Hematopoietic multipotent progenitor cell treated with erythropoietin and hydrocortisone succinate and interleukin-3 and kit ligand, for 4 days (in vitro differentiated cells): ENCODE results near the gene C16orf92.

Source experiments
- DNase-seq: peaks from one replicate; pipeline ENCODE4 v3.0.0-alpha.2; 2015

C16orf92 gene

GRCh38 chr16:30063278-30063892, 40.4 kb downstream of the C16orf92 start:
- no peak for DNase-seq

DNA sequence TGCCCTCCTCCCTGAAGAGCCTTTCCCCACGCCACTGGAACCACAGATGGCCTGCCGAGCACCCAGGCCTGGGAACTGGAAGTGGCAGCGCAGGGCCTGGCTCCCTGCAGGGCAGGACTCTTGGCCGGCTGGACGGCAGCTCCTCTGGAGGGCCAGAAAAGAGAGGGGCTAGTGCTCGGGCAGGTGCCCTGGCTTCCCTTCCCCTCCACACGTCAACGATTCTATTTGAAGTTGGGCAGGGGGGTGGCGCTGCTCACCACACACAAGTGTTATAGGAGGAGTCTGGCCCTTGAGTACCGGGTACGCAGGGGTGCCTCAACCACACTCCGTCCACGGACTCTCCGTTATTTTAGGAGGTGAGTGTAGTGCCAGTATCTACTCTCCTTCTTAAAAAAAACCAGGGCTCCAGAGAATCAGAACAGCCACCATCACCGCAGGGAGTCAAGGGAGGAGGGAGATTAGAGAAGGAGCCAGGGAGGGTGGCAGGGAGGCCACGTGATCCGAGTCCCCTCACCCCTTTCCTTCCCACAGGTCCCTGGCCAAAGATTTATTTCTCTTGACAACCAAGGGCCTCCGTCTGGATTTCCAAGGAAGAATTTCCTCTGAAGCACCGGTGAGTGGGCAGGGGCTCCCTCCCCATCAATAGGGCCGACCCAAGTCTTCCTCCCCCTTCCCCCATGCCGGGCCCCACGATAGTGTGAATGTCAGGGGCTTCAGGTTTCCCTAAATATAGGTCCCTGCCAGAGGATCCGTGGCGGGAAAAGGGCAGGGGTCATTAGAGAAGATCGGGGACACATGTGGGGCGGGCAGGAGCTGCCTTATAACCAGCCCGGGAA, 41.1 kb downstream of the C16orf92 start:
- peak; percentile 92 for DNase-seq

- no peak for DNase-seq
These were observed 41.7 kb downstream of the C16orf92 start for GRCh38 chr16:30064729-30065101.

DNA sequence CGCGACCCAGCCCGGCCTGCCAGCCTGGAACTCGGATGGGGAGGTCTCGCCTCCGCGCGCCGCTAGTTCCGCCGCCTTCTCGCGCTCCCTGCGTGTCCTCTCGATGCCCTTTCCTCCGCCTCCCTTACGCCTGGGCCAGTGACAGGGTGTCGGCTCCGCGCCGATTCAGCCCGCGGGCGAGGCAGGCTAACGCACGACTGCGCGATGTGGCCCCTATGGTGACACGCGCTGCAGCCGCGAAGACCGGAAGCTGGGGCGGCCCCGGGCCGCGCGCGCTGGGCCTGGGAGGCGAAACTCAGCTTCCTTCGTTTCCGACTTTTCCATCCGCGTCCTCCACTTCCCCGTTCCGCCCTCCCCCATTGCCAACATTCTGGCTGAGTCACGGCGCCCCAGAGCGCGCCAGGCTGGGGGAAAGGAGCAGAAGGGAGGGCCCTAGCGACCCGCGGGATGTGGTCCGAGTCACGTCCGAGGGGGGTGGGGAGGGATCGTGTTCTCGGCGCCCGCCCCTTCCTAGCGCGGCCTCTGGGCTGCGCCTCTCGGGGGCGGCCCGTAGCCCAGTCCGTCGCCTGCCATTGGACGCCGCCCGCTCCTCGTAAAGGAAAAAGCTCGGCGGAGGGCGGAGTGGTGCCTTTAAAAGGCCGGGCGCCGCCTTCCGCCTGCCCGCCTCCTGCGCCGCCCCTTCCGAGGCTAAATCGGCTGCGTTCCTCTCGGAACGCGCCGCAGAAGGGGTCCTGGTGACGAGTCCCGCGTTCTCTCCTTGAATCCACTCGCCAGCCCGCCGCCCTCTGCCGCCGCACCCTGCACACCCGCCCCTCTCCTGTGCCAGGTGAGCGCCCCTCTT, 42.3 kb downstream of the C16orf92 start, which contains the start of gene ALDOA:
Gene ALDOA, plus strand, starts transcription at position 659 of the 841 bp plus-strand sequence. CDS start 1,138 bp downstream, outside the sequence.
- DNase-seq, result peak; percentile 99

DNA sequence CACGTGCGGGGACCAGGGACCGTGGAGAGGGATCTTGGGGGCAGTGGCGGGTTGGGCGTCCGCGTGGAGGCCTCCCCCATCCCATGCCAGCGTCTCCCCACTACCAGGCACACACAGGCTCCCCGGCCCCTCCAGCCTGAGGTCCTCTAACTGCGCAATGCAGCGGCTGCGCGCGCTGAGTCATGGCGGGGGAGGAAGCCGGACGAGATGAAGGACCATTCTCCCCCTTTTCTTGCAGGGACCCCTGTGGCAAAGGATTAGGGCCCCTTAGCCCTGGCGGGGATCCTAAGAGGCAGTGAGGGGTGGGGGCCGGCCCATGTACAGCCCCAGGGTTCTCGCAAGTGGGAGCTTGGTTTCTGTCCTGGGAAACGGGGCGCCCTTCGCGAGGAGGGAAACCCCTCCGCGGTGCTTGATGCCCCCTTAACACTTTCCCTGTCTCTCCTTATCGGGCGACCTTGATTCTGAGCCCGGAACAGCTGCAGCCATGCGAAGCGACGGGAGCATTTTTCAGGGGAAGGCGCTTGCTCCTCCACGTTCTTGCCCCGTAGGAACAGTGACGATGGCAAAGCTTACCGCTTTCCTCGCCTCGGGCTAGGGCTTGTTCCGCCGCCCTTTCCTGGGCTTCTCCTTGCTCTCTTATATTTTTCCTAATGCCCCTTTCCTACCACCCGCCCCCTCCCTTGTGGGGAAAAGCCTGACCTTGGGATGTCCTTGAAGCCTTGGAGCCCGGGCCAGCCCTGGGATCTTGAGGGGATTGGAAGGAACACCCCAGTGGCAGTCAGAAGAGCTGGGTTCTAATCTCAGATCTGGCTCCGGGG, 43.2 kb downstream of the C16orf92 start:
- DNase-seq, result peak; percentile 71

DNA sequence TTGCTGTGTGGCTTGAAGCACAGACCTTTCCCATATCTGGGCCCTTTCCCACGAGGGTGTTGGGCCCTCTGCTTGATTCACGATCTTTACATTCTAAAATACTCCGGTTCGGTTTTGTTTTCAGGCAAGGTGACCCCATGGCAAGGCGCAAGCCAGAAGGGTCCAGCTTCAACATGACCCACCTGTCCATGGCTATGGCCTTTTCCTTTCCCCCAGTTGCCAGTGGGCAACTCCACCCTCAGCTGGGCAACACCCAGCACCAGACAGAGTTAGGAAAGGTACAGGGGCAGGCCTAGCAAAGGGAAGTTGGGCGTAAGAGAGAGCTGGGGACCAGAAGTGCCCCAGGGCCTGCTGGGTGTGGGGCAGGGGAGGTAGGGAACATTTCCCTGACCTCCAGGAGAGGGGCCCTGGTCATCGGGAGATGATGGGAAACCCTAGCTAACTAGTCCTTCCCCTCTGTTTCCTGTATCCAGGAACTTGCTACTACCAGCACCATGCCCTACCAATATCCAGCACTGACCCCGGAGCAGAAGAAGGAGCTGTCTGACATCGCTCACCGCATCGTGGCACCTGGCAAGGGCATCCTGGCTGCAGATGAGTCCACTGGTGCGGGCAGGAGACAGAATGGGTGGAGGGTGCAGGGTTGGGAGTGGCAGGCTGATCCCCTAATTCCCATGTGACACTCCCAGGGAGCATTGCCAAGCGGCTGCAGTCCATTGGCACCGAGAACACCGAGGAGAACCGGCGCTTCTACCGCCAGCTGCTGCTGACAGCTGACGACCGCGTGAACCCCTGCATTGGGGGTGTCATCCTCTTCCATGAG, 44.0 kb downstream of the C16orf92 start:
- peak; percentile 46 for DNase-seq

- DNase-seq, result no peak
These were observed 44.6 kb downstream of the C16orf92 start for GRCh38 chr16:30067584-30067916.

GRCh38 chr16:30068333-30068732, 45.3 kb downstream of the C16orf92 start:
- DNase-seq, result no peak

DNA sequence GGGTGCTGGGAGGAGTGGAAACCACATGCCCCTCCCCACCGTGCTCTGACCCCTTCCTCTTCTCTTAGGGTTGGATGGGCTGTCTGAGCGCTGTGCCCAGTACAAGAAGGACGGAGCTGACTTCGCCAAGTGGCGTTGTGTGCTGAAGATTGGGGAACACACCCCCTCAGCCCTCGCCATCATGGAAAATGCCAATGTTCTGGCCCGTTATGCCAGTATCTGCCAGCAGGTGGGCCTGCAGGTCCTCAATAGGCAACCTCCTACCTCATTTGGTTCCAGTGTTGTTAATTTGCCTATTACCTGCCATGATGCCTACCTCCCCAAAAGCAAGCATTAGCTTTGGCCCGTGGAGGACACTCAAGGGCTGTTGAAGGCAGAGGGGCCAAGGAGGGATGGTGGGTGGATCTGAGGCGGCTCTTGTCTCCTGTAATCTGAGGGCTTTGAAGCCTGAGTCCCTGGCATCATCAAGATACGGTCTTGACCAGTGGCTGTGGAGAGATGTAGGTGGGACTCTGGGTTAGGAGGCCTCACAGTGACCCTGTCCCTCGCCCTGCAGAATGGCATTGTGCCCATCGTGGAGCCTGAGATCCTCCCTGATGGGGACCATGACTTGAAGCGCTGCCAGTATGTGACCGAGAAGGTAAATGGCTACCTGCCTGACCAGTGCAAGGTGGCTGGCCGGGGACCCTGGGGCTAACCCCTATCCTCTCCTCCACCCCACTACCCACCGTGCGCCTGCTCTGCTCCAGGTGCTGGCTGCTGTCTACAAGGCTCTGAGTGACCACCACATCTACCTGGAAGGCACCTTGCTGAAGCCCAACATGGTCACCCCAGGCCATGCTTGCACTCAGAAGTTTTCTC, 46.0 kb downstream of the C16orf92 start:
- DNase-seq, result peak; percentile 79

DNA sequence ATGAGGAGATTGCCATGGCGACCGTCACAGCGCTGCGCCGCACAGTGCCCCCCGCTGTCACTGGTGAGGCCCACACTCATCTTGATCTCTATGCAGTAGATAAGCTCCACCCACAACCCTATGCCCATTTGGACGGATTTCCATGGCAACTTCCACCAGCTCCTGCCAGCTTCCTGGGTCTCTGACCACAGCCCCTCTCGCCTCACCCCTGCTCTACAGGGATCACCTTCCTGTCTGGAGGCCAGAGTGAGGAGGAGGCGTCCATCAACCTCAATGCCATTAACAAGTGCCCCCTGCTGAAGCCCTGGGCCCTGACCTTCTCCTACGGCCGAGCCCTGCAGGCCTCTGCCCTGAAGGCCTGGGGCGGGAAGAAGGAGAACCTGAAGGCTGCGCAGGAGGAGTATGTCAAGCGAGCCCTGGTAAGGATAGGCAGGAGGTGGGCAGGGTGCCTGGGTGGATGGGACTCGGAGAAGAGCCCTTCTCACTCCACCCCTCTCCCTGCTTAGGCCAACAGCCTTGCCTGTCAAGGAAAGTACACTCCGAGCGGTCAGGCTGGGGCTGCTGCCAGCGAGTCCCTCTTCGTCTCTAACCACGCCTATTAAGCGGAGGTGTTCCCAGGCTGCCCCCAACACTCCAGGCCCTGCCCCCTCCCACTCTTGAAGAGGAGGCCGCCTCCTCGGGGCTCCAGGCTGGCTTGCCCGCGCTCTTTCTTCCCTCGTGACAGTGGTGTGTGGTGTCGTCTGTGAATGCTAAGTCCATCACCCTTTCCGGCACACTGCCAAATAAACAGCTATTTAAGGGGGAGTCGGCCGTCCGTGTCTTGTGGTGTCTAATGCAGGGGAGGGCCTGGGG, 46.8 kb downstream of the C16orf92 start:
- peak; percentile 53 for DNase-seq

DNA sequence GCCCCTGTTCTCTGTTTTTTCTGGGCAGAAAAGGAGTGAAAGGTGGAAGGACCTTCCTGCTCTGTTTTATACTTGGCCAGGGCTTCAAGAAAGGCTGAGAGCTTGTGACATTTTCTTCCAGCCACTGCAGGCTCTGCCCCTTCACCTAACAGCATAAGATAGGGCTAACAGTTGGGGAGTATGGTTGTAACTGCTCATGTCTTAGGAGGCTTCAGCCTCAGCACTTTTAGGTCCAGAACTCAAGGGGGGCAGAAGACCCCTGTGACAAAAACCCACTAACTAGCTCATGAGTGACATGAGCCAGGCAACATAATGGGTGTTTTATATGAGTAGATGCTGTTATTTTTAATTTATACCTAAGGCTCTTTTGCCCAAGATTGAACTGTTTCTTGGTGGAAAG, 47.5 kb downstream of the C16orf92 start:
- no peak for DNase-seq
